Activated CD4-positive, alpha-beta T cell treated with anti-CD3 and anti-CD28 coated beads for 48 hours (primary cell): Measurements from ENCODE around the gene KCTD12.
"Not testable (repeated sequence)": the region's sequence is repeated elsewhere in the genome, so short reads cannot be mapped to it uniquely, and the experiment has no call there.

ENCODE experiments used
- DNase-seq: peaks from one replicate; pipeline ENCODE4 v3.0.0-alpha.2; 2020

The KCTD12 gene

DNA sequence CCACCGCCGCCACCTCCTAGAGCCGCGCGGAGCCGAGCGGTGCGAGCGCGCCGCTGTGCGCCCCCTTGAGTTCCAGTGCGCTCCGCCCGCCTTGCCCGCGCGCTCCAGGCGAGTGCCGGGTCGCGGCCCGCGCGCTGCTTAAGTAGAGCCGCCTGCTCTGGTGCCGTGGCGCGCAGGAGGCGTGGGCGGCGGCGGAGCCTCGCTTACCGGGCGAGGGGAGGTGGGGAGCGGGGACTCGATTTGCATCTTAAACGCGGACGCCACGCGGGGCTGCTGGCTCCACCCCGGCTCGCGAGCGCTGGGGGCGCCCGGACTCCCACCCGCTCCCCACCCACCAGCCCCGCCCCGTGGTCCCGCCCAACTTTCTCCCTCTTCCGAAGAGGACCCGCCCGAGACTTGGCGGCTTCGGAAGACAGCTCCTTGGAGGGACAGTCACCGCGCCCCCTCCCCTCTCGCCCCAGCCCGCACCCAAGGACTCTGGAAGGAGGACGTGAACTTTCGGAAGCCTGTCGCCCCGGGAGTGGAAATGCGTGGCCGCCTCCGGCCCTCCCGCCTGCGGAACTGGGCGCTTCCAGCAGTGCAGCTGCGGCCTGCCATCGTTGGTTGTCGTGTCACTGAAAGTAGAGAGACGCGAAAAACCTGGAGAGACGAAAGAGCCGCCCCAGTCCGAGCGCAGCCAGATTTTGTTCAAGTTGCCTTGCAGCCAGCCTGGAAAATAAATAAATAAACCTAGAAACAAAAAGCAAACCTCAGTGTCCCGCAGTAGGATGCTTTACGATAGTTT, at the start of gene KCTD12:
Gene KCTD12, minus strand, starts transcription at position 114 of the 784 bp plus-strand sequence. CDS start 257 bp downstream, outside the sequence.
- DNase-seq, result peak; percentile 77

DNA sequence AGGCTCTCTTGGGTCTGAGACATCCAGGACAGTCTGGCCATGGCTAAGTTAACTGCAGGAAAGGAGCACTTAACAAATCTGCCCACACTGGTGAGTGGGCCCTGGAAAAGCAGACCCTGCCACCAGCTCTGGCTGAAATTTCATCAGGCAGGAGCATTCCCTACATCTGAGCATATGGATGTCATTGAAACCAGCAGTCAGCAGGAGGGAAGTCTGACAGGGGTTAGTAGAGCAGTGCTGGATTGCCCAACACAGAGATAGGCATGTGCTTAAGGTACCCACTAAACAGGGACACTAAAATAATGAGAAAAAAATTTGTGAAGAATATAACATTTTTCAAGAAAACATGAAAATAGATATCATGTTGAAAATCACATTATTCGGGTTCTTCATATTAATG, 48.5 kb upstream of the KCTD12 start:
- no peak for DNase-seq

DNA sequence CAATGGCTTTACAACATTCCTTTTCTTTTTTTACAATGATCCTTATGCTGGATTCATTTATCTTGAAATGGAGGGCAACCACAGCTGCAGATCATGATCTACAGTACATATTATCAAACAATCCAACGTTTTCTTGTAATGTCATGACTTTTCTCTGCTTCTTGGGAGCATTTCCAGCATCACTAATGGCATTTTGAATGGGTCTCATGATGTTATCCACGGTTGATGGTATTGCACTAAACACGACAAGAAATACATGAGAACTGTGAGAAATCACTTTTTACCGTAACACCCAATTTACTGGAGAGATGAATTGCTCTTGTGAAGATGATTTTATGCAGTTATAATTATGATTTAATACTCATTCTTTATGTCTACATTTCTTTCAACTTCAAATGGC, 45.9 kb upstream of the KCTD12 start:
- DNase-seq, result no peak

DNA sequence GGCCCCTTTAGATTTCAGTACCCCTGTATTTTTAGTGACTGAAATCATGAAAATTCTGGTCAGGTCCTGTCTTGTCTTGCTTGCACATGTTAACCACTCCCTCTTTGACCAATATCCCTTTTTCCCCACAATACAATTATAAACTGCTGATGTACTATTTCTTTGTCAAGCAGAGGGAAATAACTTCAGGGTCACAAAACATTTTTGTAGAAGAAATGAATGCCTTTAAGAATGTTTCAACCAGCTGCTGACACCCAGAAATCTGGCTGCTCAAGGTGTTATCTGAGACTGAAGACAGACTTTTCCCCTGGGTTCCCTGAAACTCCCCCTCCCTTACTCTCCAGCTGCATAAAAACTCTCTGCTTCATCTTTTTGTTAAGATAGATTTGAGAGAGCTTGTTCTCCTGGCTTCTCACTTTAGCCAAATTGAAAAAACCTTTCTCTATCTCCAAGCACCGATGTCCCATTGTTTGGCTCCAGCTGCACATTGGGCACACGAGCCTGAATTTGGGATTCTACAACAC, 43.7 kb upstream of the KCTD12 start:
- DNase-seq, result no peak

DNA sequence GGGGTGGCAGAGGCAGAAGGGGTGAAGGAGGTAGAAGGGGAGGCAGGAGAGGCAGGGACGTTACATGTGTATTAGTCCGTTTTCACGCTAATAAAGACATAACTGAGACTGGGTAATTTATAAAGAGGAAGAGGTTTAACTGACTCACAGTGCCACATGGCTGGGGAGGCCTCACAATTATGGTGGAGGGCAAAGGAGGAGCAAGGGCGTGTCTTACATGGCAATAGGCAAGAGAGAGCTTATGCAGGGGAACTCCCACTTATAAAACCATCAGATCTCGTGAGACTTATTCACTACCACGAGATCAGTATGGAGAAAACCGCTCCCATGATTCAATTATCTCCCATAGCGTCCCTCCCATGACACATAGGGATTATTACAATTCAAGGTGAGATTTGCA, 43.1 kb upstream of the KCTD12 start:
- DNase-seq, result no peak

DNA sequence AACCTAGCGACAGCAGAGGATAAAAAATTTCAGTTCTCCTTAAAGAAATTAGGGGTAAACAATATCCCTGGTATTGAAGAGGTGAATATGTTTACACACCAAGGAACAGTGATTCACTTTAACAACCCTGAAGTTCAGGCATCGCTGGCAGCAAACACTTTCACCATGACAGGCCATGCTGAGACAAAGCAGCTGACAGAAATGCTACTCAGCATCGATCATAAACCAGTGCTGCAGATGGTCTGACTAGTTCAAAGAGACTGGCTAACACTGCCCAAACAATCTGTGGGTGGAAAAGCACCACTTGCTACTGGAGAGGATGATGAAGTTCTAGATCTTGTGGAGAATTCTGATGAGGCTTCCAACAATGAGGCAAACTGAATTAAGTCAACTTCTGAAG, 42.3 kb upstream of the KCTD12 start:
- no peak for DNase-seq

DNA sequence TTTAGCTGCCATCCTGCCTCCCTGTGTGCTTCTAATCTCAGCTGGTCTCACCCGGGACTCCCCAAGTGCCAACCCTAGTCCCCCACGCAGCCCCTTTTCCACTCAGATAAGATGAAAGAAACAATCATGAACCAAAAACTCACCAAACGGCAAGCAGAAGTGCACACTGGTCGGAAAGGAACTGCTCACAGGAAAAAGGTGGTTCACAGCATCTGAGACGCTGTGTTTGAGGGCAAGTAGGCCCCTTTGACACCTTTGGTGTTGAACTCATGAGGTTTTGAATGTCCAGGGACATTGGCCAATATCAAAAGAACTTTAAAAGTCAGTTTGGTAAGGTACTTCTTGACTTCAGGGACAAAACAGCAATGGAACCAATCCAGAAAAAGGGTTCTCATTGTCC, 41.8 kb upstream of the KCTD12 start:
- no peak for DNase-seq

DNA sequence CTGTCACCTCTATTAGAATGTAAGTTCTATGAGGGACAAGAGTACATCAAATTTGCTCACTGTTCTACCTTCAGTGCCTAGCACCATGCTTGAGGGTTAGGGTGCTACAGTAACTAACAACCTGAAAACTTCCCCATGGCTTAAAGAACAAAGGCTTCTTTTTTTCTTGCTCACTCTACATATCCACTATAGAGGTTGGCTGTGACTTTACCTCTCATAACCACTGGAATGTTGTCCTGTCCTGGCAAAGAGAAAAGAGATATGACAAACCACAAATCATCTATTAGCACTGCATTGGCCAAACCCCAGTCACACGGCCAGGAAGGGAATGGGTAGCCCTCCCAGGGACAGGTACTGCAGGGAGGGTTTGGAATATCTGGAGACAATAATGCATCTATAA, 38.9 kb upstream of the KCTD12 start:
- DNase-seq, result no peak

DNA sequence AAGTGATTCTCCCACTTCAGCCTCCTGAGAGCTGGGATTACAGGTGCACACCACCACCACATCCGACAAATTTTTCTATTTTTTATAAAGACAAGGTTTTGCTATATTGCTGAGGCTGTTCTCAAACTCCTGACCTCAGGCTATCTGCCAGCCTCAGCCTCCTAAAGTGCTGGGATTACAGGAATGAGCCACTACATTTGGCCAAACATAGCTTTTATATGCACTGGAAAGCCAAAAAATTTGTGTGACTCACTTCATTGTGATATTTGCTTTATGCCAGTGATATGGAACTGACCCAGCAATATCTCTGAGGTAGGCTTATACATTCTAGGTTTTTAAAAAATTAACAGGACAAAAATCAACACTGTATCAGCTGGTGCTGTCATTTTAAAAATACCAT, 35.3 kb upstream of the KCTD12 start:
- no peak for DNase-seq

DNA sequence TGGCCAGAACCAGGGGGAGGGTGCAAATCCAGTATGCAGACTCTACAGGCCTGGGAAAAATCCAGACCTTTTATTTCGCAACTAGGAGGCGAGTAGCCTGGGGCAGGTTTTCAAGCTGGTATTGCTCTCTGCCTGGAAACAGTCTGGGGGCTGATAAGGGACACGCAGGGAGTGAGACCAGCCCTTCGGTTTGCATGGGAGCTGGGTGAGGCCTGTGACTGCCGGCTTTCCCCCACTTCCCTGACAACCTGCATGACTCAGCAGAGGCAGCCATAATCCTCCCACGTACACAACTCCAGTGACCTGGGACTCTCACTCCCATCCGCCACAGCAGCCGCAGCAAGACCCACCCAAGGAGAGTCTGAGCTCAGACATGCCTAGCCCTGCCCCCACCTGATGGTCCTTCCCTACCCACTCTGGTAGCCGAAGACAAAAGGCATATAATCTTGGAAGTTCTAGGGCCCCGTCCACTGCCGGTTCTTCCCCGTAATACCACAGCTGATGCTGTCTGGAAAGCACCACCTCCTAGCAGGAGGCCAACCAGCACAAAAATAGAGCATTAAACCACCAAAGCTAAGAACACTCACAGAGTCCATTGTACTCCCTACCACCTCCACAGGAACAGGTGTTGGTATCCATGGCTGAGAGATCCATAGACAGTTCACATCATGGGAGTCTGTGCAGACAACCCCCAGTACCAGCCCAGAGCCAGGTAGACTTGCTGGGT, 31.7 kb upstream of the KCTD12 start:
- not testable (repeated sequence) for DNase-seq

DNA sequence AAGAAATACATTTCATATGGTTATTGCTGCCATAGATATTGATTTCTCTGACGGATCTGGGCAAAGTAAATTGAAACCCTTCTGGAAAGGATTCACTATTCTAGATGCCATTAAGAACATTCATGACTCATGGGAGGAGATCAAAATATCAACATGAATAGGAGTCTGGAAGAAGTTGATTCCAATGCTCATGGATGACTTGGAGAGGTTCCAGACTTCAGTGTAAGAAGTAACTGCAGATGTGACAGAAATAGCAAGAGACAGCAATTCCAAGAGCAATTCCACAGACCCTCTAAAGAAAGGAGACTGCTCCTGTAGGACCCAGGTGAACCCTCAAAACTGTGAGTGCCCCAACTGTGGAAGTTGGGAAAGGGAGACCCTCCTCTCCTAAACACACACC, 30.9 kb upstream of the KCTD12 start:
- DNase-seq, result no peak

DNA sequence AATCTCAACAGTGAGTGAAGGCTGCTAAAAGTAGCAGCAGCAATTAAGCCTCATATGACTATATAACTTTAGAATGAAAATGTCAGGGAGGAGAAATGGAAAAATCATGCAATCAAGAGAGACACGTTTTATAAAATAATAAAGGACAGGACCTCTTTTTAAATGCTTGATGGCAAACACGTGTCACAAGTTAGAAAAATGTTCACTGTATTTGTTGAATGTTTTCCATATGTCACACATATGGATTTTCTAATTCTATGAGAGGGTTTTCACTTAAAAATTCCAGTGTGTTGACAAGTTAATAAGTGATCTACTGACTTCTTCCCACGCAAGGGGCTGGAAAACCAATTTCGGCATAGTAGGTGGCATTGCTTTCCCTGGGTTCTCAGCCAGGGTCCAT, 27.7 kb upstream of the KCTD12 start:
- no peak for DNase-seq

DNA sequence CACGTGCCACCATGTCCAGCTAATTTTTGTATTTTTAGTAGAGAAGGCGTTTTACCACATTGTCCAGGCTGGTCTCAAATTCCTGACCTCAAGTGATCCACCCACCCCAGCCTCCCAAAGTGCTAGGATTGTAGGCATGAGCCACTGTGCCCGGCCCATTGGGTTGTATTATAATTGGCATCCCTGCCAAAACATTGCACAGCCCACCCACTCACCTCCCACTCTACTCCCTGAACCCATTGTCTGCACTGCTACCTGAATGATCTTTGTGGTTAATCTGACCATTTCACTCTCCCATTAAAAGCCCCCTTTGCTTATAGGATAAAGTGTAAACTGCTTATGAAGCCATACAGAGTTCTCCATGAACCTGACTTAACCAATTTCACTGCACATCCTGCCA, 26.3 kb upstream of the KCTD12 start:
- DNase-seq, result no peak

DNA sequence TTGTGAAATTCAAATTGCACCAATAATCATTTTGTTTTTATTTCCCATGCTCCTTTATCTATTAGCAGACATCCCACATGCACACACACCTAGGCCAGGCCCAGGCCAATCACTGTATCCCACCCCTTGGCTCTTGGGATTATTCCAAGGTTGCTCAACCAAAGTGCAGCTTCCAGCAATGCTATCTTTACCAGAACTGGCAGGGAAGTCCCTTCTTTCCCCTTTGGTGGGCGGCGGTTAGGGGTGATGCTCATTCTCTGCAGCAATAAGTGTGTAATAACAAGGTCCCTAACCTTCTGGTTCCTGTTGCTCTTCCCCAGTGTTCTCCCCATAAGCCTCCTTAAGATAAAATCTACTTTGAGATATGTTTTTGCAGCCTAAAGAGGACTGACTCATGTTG, 18.3 kb upstream of the KCTD12 start:
- no peak for DNase-seq

DNA sequence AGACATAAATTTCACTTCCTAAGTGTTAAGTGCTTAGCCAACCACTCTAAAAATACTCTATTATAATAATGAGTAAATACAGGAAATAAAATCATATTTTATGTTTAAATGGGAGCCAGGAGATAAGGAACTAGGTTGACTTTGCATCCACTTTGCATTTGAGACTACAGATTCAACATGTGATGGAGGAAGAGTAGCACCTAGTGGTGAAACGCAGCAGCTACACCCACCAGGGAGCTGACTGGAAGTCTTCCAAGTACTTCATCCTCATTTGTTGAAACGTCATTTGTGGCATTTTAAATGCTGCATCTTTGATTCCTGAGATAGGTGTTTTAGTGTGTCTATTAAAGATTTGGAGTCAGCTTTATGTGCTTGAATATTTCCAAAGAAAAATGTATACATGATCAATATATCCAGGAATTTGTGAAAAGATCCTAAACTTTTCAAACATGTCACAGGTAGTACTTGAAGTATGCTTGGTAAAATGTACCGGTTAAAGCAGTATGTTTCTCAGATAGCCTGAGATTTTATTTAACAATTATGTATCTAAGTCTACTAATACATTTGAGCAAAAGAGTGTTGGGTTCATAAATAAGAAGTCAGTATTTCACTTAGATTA, 17.4 kb upstream of the KCTD12 start:
- peak; percentile 76 for DNase-seq

DNA sequence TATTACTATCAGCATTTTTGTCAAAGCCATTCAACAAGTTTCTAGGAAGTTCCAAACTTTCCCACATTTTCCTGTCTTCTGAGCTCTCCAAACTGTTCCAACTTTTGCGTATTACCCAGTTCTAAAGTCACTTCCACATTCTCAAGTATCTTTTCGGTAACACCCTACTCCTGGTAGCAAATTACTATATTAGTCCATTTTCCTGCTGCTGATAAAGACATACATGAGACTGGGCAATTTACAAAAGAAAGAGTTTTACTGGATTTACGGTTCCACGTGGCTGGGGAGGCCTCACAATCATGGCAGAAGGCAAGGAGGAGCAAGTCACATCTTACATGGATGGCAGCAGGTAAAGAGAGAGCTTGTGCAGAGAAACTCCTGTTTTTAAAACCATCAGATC, 12.9 kb upstream of the KCTD12 start:
- DNase-seq, result not testable (repeated sequence)

DNA sequence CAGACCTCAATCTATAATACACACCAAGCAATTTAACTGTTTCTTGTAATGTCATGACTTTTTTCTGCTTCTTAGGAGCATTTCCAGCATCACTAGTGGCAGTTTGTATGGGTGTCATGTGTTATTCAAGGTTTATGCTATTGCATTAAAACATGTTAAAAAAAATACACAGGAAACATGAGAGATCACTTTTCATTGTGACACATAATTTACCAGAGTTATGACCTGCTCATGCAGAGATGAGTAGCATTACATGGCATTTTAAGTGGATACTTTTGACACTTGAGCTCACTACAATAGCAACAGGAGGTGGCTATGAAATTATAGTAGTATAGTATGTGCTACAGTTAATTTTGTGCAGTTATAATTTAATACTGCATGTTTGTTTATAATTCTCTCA, 11.0 kb upstream of the KCTD12 start:
- not testable (repeated sequence) for DNase-seq

DNA sequence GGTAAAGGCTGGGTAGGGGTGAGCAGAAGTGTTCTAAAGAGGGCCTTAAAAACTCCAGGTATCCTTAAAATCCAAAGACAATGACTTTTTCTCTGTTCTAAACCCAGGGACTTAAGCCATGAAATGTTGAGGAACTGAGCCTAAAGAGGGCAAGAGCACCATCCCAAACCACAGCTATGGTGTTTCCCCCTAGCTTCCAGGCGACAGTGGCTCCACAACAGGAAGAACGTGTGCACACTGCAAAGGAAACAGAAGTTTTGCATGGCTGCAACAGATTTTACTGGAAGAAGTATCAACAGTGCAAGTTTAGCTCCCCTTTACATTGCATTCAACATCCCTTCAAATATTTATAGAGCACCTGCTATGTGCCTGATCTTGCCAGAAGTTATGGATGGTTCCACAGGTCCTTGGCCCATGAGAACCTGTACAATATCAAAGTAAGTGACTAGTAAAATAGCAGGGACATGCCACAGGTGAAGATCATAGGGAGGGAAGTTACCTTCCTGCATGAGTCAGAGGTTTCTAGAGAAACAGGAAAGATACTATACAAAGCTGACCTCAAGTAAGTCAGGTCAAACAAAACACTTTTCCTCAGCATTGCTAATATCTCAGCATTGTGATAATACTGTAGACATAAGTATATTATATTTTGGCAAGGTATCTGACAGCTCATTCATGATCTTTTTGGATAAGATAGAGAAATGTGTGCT, 8.4 kb upstream of the KCTD12 start:
- DNase-seq, result no peak

DNA sequence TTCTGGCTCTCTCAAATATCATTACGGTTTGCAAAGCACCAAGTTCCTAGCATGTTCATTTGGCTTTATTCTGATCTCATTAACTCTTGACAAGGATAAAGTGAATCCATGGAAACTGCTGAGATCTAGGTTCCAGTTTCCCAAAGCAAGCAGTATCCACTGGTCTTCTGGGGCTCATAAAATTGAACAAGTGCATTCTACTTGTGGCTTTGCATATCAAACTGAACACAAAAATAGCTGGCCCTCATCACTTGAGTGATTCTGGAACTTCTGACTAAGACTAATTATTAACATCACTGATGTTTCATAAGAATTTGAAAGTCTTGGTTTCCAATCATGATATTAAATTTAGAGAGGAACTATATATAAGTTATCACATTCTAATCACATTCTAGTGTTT, 6.3 kb upstream of the KCTD12 start:
- no peak for DNase-seq

DNA sequence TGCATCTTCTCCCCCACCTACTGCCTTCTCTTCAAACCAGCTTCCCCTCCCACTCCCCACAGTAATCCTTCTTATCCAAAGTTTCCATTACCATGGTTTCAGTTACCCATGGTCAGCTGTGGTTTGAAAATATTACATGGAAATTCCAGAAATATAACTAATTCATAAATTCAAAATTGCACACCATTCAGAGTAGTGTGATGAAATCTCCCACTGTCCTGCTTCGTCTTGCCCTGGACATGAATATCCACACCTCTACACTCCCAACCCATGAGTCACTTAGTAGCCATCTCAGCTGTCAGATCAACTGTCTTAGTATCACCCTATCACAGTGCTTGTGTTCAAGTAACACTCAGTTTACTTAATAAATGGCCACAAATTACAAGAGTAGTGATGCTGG, 3.8 kb upstream of the KCTD12 start:
- DNase-seq, result no peak

DNA sequence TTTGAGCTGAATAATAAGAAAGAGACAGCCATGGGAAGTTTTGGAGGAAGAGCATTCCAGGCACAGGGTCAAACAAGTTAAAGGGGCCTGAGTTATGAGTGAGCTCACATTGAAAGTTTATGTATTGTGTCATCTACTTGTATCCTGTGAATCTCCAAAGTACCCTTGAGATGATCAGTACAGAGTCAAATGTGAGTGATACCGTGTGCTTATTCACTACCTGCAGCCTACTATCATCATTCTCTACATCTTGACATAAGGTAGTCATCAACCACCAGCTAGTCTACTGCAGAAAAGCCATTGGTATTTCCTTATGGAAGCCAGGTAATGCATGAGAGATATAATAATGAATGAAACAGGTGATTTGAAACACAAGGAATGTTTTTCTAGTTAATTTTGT, 3.0 kb upstream of the KCTD12 start:
- no peak for DNase-seq

DNA sequence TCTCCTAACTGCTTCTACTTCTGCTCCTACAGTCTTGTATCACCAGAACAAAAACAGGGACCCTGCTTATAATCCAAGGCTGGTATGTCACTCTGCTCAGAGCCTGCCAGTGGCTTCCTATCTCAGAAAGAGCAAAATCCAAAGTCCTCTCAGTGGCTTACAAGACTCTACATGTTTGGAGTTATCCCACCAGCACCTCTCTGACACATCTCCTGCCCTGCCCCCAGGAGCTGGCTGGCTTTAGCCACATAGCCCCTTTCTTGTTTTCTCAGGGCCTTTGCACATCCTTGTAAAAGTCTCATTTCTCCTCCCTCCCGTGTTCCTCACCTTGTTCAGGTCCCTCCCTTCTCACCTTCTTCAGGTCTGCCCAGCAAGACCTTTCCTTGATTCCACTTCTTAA, 2.2 kb upstream of the KCTD12 start:
- no peak for DNase-seq

DNA sequence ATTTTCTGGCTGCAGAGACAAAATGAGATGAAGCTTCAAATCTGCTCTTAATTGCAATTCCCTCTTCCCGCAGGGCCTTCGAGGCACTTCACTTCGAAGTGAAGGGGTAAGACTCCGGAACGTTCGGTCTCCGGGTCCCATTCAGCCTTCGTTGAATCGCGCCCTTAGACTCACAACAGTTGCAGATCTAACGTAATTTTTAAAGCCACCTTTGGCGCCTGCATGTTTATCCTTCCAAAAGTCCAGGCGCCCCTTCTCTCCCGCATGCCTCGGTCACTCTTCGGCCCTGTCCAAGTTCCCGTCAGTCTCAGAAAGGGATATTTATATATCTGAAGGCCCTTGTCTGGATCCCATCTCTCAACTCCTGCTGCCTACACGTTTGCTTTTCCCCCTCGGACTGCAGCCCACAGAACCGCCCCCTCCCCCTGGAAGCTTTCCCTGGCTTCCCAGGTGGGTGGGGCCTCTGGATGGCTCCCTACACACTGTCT, 915 bp upstream of the KCTD12 start:
- no peak for DNase-seq
